ENCODE results near the gene MLC1. TPM values are rescaled to one million over a fixed set of nuclear protein-coding genes. Genes with fewer than 3 reads are reported as not detected.

Gene MLC1
- total RNA-seq, 1 donor from 2014 or later = 0.66 TPM

GRCh38 chr22:50062509-50063135, 22.6 kb downstream of the MLC1 start:
- no peaks in the 10 kb centered on the region for H3K9me3 ChIP-seq (replicated peaks)
- peaks cover 17% of the 10 kb centered on the region for H3K4me1 ChIP-seq
- H3K27ac ChIP-seq (replicated peaks) = no peak overlapping the region
- peaks cover 84% of the 10 kb centered on the region for H3K27me3 ChIP-seq (ENCODE audit: low read depth)
- no peaks in the 10 kb centered on the region for H3K36me3 ChIP-seq
- DNase-seq = no peak
- intact Hi-C loops (cut with micrococcal nuclease) = no loop called here
- no peak for TF ChIP-seq CTCF (IDR thresholded peaks at IDR 0.05; ENCODE audit: borderline replicate concordance)
- H3K4me3 ChIP-seq = no peak overlapping the region

GRCh38 chr22:50061824-50062355, 23.3 kb downstream of the MLC1 start:
- Histone ChIP-seq H3K4me3 (no peak overlapping the region), H3K36me3 (no peaks in the 10 kb centered on the region), H3K4me1 (peaks cover 17% of the 10 kb centered on the region), H3K9me3 (replicated peaks) (no peaks in the 10 kb centered on the region), H3K27ac (replicated peaks) (no peak overlapping the region), H3K27me3 (ENCODE audit: low read depth) (peaks cover 83% of the 10 kb centered on the region)
- DNase-seq = no peak
- no peak for TF ChIP-seq CTCF (IDR thresholded peaks at IDR 0.05; ENCODE audit: borderline replicate concordance)
- intact Hi-C loops (cut with micrococcal nuclease) = no loop called here

GRCh38 chr22:50061141-50061823, 23.9 kb downstream of the MLC1 start:
- no peak overlapping the region for H3K4me3 ChIP-seq
- no peak overlapping the region for H3K27ac ChIP-seq (replicated peaks)
- intact Hi-C loops (cut with micrococcal nuclease) = no loop called here
- TF ChIP-seq CTCF (IDR thresholded peaks at IDR 0.05; ENCODE audit: borderline replicate concordance) = no peak
- peaks cover 17% of the 10 kb centered on the region for H3K4me1 ChIP-seq
- no peaks in the 10 kb centered on the region for H3K36me3 ChIP-seq
- no peak for DNase-seq
- peaks cover 81% of the 10 kb centered on the region for H3K27me3 ChIP-seq (ENCODE audit: low read depth)
- no peaks in the 10 kb centered on the region for H3K9me3 ChIP-seq (replicated peaks)

- TF ChIP-seq CTCF (IDR thresholded peaks at IDR 0.05; ENCODE audit: borderline replicate concordance) = no peak
- no peak for DNase-seq
- no peak overlapping the region for H3K27ac ChIP-seq (replicated peaks)
These were observed 24.6 kb downstream of the MLC1 start for GRCh38 chr22:50060441-50061140.

GRCh38 chr22:50059881-50060262, 25.4 kb downstream of the MLC1 start:
- no peaks in the 10 kb centered on the region for H3K9me3 ChIP-seq (replicated peaks)
- H3K27me3 ChIP-seq (ENCODE audit: low read depth) = peaks cover 73% of the 10 kb centered on the region
- no peaks in the 10 kb centered on the region for H3K36me3 ChIP-seq
- DNase-seq = no peak
- H3K27ac ChIP-seq (replicated peaks) = no peak overlapping the region
- peaks cover 17% of the 10 kb centered on the region for H3K4me1 ChIP-seq
- intact Hi-C loops (cut with micrococcal nuclease) = no loop called here
- no peak for TF ChIP-seq CTCF (IDR thresholded peaks at IDR 0.05; ENCODE audit: borderline replicate concordance)
- no peak overlapping the region for H3K4me3 ChIP-seq

More at GRCh38 chr22:50060441-50061140, 24.6 kb downstream of the MLC1 start:
- Histone ChIP-seq H3K36me3 (no peaks in the 10 kb centered on the region), H3K27me3 (ENCODE audit: low read depth) (peaks cover 77% of the 10 kb centered on the region), H3K4me1 (peaks cover 17% of the 10 kb centered on the region), H3K4me3 (no peak overlapping the region), H3K9me3 (replicated peaks) (no peaks in the 10 kb centered on the region)
- intact Hi-C loops (cut with micrococcal nuclease) = no loop called here

Measured in left ventricle myocardium inferior (tissue), 1 donor.